Measurements from ENCODE around the gene NFATC2IP.

- TF ChIP-seq CTCF (conservative IDR thresholded peaks at IDR 0.05) = no peak
- no peak for TF ChIP-seq EZH2 (IDR thresholded peaks at IDR 0.05; ENCODE audit: low read depth)
Measured at GRCh38 chr16:28917095-28917494, 33.6 kb upstream of the NFATC2IP start.
